ENCODE results near the gene CASP3.
A peak's percentile ranks its signal among the peaks of the same experiment; 100 is the strongest.
"Not testable (repeated sequence)": the region's sequence is repeated elsewhere in the genome, so short reads cannot be mapped to it uniquely, and the experiment has no call there.

Gene CASP3

DNA sequence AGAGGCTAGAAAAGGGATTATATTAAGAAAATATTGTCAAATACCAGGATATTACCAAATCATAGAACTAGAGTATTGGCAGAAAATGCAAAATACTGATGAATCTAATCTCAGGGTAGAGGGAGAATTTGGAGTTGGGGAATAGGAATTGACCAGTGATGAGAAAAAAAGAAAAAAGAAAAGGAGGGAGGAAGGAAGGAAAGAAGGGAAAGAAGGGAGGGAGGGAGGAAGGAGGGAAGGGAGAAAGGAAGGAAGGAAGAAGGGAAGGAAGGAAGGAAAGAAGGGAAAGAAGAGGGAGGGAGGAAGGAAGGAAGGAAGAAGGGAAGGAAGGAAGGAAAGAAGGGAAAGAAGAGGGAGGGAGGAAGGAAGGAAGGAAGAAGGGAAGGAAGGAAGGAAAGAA lies 3.4 kb upstream of the CASP3 start:
- H3K27me3 ChIP-seq (ENCODE audit: low read depth); H3K9me3 ChIP-seq; H3K4me3 ChIP-seq; in situ Hi-C loops (cut with MboI; ENCODE audit: low sequenced_read_pairs); H3K4me1 ChIP-seq; DNase-seq (ENCODE audit: low spot score in 2 of 2): not testable (repeated sequence)
- 0 out of 2 replicates have a peak, but pooled peaks cover 11% of the 10 kb centered on the region for H3K36me3 ChIP-seq (replicated peaks)

- H3K4me3 ChIP-seq = no peak overlapping the region
- in situ Hi-C loops (cut with MboI; ENCODE audit: low sequenced_read_pairs) = no loop called here
- peaks cover 16% of the 10 kb centered on the region for H3K4me1 ChIP-seq
- 0 out of 2 replicates have a peak, but pooled peaks cover 5% of the 10 kb centered on the region for H3K36me3 ChIP-seq (replicated peaks)
- no peaks in the 10 kb centered on the region for H3K27me3 ChIP-seq (ENCODE audit: low read depth)
- DNase-seq (ENCODE audit: low spot score in 2 of 2) = no peak
- no peaks in the 10 kb centered on the region for H3K9me3 ChIP-seq
Observed at GRCh38 chr4:184651899-184652298, 2.7 kb upstream of the CASP3 start.

DNA sequence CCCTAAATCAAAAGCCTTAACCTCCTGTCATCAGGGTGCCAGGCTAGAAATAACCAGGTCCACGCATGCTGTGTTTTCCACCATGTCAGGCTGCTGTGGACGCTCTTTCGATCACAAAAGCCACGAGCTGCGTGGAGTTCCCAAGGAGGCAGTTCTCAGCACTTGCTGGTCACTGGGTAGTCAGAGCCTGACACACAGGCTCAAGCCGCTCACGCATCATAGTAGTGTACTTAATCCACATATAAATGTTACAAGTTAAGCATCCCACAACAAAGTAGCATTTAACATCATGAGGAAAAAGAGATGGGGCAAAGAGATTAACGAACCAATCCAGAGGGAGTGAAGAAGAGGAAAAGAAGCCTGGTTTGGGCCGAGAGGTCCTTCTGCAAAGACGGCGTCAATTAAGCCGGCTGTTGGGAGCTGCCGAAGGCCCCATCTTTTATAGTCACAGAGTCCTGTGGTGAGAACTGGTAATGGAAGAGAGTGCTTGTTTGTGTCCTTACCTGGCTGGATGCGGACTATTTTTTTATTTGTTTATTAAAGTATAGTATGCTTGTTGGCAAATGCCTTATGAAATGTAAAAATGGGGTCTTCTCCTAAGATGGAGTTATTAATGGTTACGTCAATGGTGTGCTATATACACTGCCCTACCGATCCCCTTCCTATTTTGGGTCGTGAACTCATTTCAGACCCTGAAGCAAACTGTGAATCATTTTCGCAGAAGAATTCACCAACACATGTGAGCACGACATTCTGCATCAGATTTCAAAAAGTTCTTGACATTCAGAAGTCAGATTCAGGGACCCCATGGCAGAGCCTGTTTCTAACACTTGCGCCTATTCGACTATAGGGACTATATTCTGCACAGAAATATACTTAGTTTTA lies 966 bp upstream of the CASP3 start:
- in situ Hi-C loops (cut with MboI; ENCODE audit: low sequenced_read_pairs) = loop anchor here (10.0 kb wide), 1 partner anchor 175 kb away; the partner anchor contains the start of gene IRF2
- DNase-seq (ENCODE audit: low spot score in 2 of 2) = peak; percentile 50 to 57
- Histone ChIP-seq H3K4me1 (peaks cover 27% of the 10 kb centered on the region), H3K27me3 (ENCODE audit: low read depth) (no peaks in the 10 kb centered on the region), H3K36me3 (replicated peaks) (no peaks in the 10 kb centered on the region), H3K4me3 (peak overlapping the region; percentile 47), H3K9me3 (no peaks in the 10 kb centered on the region)

DNA sequence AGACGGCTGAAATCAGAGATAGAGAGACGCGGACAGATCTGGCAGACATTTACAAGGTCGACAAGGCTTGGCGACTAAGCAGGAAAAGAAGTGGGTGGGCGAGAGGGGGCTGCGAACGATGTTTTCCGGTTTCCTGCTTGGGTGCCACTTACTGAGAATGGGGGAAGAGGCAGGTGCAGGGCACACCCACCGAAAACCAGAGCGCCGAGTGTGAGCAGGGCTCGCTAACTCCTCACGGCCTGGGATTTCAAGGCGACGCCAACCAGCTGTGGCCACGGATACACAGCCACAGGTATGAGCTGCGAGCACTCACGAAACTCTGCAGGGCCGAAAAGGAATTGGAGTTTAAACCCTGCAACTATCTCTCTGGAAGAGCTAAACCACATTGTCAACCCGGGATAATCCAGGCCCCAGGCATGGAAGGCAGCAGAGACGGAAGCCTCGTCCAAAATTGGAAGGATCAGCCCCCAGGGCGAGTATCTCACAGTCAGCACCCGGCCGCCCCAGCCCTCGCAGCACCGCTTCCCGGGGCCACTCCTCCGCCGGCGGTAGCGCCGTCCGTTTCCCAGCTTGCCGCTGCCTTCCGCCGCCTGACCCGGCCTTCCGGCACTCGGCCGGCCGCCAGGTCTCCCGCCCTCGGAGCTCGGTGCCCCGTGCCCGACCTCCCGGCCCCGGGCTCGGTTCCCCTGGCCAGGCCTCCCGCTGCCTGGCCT lies 778 bp downstream of the CASP3 start:
- Histone ChIP-seq H3K36me3 (replicated peaks) (peaks cover 4% of the 10 kb centered on the region; the same call in 1 of the 2 replicates), H3K27me3 (ENCODE audit: low read depth) (no peaks in the 10 kb centered on the region), H3K9me3 (no peaks in the 10 kb centered on the region), H3K4me1 (peaks cover 27% of the 10 kb centered on the region), H3K4me3 (peak overlapping the region; percentile 90)
- DNase-seq (ENCODE audit: low spot score in 2 of 2) = peak; percentile 30 to 76
- in situ Hi-C loops (cut with MboI; ENCODE audit: low sequenced_read_pairs) = loop anchor here (10.0 kb wide), 1 partner anchor 174 kb away; the partner anchor contains the start of gene IRF2

GRCh38 chr4:184648054-184648312 lies 1.3 kb downstream of the CASP3 start:
- in situ Hi-C loops (cut with MboI; ENCODE audit: low sequenced_read_pairs) = loop anchor here (10.0 kb wide), 1 partner anchor 173 kb away; the partner anchor contains the start of gene IRF2
- H3K4me3 ChIP-seq = peak overlapping the region; percentile 90
- H3K4me1 ChIP-seq = peaks cover 23% of the 10 kb centered on the region
- no peaks in the 10 kb centered on the region for H3K27me3 ChIP-seq (ENCODE audit: low read depth)
- H3K9me3 ChIP-seq = no peaks in the 10 kb centered on the region
- peaks cover 4% of the 10 kb centered on the region; the same call in 1 of the 2 replicates for H3K36me3 ChIP-seq (replicated peaks)
- no peak for DNase-seq (ENCODE audit: low spot score in 2 of 2)

GRCh38 chr4:184647266-184648053 lies 1.8 kb downstream of the CASP3 start:
- H3K4me3 ChIP-seq = peak overlapping the region; percentile 90
- DNase-seq (ENCODE audit: low spot score in 2 of 2) = no peak
- peaks cover 4% of the 10 kb centered on the region; the same call in 1 of the 2 replicates for H3K36me3 ChIP-seq (replicated peaks)
- H3K9me3 ChIP-seq = no peaks in the 10 kb centered on the region
- in situ Hi-C loops (cut with MboI; ENCODE audit: low sequenced_read_pairs) = loop anchor here (10.0 kb wide), 1 partner anchor 173 kb away; the partner anchor contains the start of gene IRF2
- H3K4me1 ChIP-seq = peaks cover 23% of the 10 kb centered on the region
- H3K27me3 ChIP-seq (ENCODE audit: low read depth) = no peaks in the 10 kb centered on the region

GRCh38 chr4:184645904-184646610 lies 3.2 kb downstream of the CASP3 start:
- in situ Hi-C loops (cut with MboI; ENCODE audit: low sequenced_read_pairs) = loop anchor here (10.0 kb wide), 1 partner anchor 171 kb away; the partner anchor contains the start of gene IRF2
- peak; percentile 40 to 42 for DNase-seq (ENCODE audit: low spot score in 2 of 2)
- peaks cover 4% of the 10 kb centered on the region; the same call in 1 of the 2 replicates for H3K36me3 ChIP-seq (replicated peaks)
- H3K27me3 ChIP-seq (ENCODE audit: low read depth) = no peaks in the 10 kb centered on the region
- no peaks in the 10 kb centered on the region for H3K9me3 ChIP-seq
- peaks cover 20% of the 10 kb centered on the region for H3K4me1 ChIP-seq
- H3K4me3 ChIP-seq = no peak overlapping the region

DNA sequence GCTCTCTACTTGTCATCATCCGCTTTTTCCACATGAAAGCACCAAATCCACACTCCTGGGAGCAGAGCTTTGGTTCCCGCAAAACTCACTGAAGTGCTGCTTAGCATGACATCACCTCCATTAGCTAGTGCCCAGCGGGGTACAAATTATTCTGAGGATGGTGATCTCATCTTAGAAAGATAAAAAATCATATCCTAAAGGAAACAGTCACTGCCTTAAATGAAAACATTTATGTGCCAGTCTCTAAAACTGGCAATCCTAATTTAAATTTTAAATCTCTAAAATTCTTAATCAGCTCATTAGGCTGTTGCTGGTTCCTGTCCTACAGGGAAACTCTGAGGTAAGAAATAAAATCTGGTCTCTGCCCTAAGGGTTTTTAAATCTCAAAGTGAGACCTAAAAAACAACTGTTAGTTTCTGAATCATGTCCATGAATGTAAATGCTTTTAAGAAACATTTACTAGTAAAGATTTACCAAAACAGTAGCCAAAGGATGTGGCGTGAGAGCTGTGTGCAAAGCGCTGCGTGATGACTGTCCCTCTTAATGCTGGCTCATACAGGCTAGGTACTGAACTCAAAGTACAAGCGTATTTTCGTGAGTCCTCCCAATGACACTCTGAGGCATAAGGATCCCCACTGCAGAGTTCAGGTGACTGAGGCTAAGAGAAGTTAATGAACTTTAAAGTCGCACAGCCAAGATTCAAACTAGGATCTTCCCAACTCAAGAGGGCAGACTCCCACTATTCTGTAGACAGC lies 4.5 kb downstream of the CASP3 start:
- peaks cover 20% of the 10 kb centered on the region for H3K4me1 ChIP-seq
- H3K9me3 ChIP-seq = no peaks in the 10 kb centered on the region
- peaks cover 9% of the 10 kb centered on the region; the same call in 1 of the 2 replicates for H3K36me3 ChIP-seq (replicated peaks)
- DNase-seq (ENCODE audit: low spot score in 2 of 2) = no peak
- H3K4me3 ChIP-seq = no peak overlapping the region
- no peaks in the 10 kb centered on the region for H3K27me3 ChIP-seq (ENCODE audit: low read depth)
- in situ Hi-C loops (cut with MboI; ENCODE audit: low sequenced_read_pairs) = loop anchor here (10.0 kb wide), 1 partner anchor 170 kb away; the partner anchor contains the start of gene IRF2

- Histone ChIP-seq H3K36me3 (replicated peaks) (peaks cover 13% of the 10 kb centered on the region; the same call in 1 of the 2 replicates), H3K4me1 (peaks cover 20% of the 10 kb centered on the region), H3K27me3 (ENCODE audit: low read depth) (no peaks in the 10 kb centered on the region), H3K9me3 (no peaks in the 10 kb centered on the region), H3K4me3 (no peak overlapping the region)
- no peak for DNase-seq (ENCODE audit: low spot score in 2 of 2)
- in situ Hi-C loops (cut with MboI; ENCODE audit: low sequenced_read_pairs) = loop anchor here (10.0 kb wide), 1 partner anchor 169 kb away; the partner anchor contains the start of gene IRF2
Observed at GRCh38 chr4:184643731-184644130, 5.5 kb downstream of the CASP3 start.

DNA sequence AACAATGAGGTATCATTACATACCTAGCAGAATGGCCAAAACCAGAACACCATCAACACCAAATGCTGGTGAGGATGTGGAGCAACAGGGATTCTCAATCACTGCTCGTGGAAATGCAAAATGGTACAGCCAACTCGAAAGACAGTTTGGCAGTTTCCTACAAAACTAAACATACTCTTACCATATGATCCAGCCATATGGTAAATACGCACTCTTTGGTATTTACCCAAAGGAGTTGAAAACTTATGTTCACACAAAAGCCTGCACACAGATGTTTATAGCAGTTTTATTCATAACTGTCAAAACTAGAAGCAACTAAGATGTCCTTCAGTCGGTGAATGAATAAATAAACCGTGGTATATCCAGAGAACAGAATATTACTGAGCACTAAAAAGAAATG lies 7.8 kb downstream of the CASP3 start:
- peaks cover 26% of the 10 kb centered on the region for H3K36me3 ChIP-seq (replicated peaks)
- H3K4me1 ChIP-seq = peaks cover 6% of the 10 kb centered on the region
- DNase-seq (ENCODE audit: low spot score in 2 of 2) = no peak
- H3K27me3 ChIP-seq (ENCODE audit: low read depth) = no peaks in the 10 kb centered on the region
- no peaks in the 10 kb centered on the region for H3K9me3 ChIP-seq
- in situ Hi-C loops (cut with MboI; ENCODE audit: low sequenced_read_pairs) = loop anchor here (10.0 kb wide), 1 partner anchor 167 kb away; the partner anchor contains the start of gene IRF2
- H3K4me3 ChIP-seq = no peak overlapping the region

DNA sequence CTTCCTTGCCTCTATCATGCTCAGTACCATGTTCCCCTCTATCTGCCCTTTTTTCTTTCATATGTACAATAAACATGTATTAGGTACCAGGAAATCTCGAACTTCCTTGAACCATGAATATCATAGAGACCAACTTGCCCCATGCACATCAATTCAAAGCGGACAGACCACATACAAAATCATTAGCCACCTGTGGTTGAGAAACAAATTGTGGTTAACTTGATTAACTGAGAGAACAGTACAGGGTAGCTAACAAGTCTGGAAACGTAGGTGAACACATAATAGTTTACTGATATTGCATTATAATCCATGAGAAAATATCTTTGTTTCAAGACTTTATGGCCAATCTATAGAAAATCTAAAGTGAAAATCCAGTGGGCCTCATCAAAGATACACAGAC lies 8.2 kb downstream of the CASP3 start:
- in situ Hi-C loops (cut with MboI; ENCODE audit: low sequenced_read_pairs) = loop anchor here (10.0 kb wide), 1 partner anchor 166 kb away; the partner anchor contains the start of gene IRF2
- no peak overlapping the region for H3K4me3 ChIP-seq
- DNase-seq (ENCODE audit: low spot score in 2 of 2) = no peak
- no peaks in the 10 kb centered on the region for H3K27me3 ChIP-seq (ENCODE audit: low read depth)
- H3K9me3 ChIP-seq = no peaks in the 10 kb centered on the region
- H3K36me3 ChIP-seq (replicated peaks) = peaks cover 29% of the 10 kb centered on the region
- peaks cover 2% of the 10 kb centered on the region for H3K4me1 ChIP-seq

- H3K36me3 ChIP-seq (replicated peaks) = peaks cover 32% of the 10 kb centered on the region
- in situ Hi-C loops (cut with MboI; ENCODE audit: low sequenced_read_pairs) = no loop called here
Observed at GRCh38 chr4:184636897-184637296, 12.3 kb downstream of the CASP3 start.

More at GRCh38 chr4:184636897-184637296, 12.3 kb downstream of the CASP3 start:
- no peak overlapping the region for H3K4me3 ChIP-seq
- no peaks in the 10 kb centered on the region for H3K9me3 ChIP-seq
- H3K27me3 ChIP-seq (ENCODE audit: low read depth) = no peaks in the 10 kb centered on the region
- DNase-seq (ENCODE audit: low spot score in 2 of 2) = no peak
- no peaks in the 10 kb centered on the region for H3K4me1 ChIP-seq
